HTERT RPE-1 (cell line): ENCODE data around the gene ADA.
"Not testable (repeated sequence)": the region's sequence is repeated elsewhere in the genome, so short reads cannot be mapped to it uniquely, and the experiment has no call there.

Source experiments
- in situ Hi-C: fragments of 300-500 bp; cut with MboI; formaldehyde crosslinking; loops from 4 replicates; pipeline ENCODE4 v1.14.3; 2020; ENCODE audit warnings: low sequenced_read_pairs

Gene ADA

DNA sequence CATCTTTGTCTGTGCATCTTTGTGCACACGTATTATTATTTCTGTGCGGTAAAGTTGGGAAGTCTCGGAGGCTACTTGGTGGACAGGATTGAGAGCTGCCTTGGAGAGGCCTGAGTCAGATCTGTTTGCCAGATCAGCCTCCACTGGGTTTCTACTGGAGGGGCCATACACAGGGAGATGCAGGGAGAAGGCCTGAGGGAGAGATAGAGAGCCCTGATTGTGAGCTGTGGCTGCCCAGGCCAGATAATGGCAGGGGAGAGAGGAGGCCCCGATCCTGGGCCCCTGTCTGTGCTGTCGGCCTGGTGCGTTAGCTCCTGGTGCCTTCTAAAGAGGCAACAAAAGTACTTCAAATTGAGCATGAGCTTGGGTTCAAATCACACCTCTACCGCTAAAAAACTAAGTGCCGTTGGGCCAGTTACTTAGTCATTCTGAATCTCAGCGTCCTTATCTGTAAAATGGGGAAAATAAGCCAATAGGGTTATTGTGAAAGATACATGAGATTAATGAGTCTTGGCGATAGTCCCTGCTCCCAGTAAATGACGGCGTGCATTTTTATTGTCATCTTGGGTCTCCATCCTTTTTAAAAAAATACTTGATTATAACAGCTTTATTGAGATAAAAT is 27.6 kb upstream of the ADA start:
- in situ Hi-C loops = no loop called here

DNA sequence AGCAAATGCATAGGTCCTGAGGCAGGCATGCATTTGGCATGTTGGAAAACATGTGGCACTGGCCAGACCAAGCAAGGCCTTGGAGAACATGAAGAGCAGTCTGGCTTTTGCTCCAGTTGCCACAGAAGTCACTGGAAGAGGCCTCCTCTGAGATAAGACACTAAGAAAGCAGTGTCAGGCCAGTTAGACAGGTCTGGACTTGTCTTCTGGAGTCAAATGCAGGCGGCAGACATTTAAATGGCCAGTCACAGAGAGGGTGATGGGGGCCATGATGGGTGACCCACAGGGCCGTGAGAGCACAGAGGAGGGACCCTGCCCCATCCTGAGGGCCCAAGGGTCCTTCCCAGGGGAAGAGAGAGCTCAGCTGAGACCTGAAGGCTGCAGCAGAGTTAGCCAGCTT is 26.7 kb upstream of the ADA start:
- in situ Hi-C loops = no loop called here

DNA sequence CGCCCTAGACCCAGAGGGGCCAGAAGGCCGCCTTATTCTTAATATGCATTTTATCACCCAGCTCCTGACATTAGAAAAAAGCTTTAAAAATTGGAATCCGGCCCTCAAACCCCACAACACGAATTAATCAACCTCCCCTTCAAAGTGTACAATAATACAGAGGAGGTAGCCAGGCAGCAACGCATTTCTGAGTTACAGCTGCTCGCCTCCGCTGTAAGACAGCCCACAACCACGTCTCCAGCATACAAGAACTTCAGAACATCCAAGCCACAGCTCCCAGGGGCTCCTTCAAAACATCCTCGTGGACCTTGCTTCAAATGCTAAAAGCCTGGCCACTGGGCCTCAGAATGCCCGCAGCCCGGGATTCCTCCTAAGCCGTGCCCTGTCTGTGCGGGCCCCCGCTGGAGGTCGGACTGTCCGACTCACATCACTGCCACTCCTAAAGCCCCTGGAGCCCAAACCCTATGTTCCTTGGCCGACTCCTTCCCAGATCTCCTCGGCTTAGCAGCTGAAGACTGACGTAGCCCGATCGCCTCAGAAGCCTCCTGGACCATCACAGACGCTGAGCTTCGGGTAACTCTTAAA is 20.9 kb upstream of the ADA start:
- in situ Hi-C loops = not testable (repeated sequence)

DNA sequence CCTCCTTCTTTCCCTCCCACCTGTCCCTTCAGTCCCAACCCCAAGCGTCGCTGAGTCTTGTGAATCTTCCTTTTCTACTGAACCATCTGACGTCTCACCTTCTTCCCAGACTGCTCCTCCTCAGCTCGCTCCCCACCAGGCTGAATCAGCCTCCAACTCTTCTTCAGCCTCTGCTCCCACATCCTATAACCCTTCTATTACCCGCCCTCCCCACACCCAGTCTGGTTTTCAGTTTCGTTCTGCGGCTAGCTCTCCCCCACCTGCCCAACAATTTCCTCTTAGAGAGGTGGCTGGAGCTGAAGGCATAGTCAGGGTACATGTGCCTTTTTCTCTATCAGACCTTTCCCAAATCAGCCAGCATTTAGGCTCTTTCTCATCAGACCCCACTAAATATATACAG is 20.0 kb upstream of the ADA start:
- in situ Hi-C loops = not testable (repeated sequence)

DNA sequence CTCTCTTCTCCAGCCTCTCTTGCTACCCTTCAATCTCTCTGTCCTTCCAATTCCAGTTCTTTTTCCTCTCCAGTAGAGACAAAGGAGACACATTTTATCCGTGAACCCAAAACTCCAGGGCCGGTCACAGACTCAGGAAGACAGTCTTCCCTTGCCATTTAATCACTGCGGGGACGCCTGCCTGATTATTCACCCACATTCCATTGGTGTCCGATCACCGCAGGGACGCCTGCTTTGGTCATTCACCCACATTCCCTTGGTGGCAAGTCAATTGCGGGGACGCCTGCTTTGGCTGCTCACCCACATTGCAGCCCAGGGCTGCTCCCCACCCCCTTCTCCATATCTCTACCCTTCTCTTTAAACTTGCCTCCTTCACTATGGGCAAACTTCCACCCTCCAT is 19.4 kb upstream of the ADA start:
- in situ Hi-C loops = not testable (repeated sequence)

DNA sequence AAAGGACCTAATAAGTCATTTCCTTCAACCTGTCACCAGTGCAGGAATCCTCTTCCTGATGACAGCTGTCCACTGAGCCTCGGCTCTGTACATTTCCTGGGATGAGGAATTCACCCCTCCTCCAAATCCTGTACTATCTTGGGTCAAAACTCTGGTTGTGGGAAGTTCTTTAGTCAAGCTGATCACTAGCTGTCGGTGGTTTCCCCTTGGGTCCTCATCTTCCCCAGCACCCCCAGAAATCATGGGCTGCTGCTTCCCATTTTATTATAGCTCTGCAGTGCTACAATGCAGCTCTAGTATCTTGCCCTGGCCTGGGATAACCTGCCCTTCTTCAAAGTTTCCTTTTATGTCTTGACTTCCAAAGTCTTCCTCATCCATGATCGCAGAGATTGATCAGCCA is 14.6 kb upstream of the ADA start:
- in situ Hi-C loops = no loop called here

DNA sequence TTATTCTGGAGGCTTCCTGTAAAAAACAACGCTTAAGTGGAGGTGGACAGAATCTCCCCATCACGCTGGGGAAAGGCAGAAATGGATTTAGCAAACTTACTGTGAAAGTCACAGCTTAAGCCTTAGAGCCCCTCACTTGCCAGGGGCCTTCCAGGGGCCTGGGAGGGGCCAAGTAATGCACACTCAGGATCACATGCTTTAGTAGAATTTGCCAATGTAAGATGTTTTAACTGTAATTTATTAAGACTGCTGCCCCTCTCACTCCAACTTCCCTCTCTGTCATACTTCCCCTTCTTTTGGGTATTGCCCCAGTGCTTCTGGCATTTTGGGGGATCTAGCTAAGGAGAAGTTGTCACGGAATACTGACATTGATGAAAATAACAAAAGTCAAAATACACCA is 12.6 kb upstream of the ADA start:
- in situ Hi-C loops = no loop called here

DNA sequence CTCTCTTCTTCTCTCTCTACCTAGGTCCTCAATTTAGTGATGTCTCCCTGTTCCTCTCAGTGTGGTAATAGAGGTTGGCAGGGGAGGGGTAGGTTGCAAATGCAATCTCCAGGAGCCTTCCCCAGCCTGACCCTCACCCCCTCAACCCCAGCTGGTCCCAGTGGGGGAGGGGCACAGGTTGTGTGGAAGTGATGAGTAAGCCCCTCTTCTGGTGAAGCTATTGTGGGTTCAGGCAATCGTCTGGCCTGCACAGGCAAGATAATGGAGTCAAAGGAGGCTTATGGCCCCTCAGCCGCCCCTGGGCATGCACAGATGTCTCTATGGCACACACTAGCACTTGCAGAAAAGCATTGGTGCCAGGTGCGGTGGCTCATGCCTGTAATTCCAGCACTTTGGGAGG is 10.8 kb upstream of the ADA start:
- in situ Hi-C loops = no loop called here

DNA sequence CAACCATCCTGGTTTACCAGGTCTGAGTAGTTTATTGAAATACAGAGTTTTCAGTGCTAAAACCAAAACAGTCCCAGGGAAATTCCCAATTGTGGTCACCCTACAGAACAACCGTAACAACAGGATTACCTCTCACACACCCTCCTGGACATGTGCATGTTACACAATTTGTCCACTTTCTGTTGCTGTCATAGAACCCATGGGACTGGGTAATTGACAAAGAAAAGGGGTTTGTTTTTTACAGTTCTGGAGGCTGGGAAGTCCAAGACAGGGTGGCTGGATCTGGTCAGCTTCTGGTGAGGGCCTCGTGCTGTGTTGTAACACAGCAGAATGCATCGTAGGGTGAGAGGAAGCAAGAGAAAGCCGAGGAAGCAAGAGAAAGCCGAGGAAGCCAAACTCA is 9.1 kb upstream of the ADA start:
- in situ Hi-C loops = no loop called here

DNA sequence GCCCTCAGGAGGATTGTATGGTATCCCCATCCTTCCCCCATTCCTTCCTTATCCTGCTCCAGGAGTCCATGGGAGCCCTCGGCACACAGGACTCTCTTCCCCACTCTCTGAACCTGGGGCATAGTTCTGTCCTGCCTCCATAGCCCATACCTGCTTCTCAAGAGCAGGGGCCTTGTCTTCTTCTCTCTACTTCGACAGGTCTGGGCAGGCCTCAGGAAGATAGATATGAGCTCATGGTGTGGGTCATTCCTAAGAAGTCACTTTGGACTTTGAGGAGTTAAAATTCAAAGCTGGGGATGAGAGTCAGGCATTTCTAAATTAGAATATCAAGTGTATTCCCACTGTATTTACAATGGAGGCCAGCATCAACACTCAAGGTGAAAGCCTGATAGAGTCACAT is 8.4 kb upstream of the ADA start:
- in situ Hi-C loops = no loop called here

DNA sequence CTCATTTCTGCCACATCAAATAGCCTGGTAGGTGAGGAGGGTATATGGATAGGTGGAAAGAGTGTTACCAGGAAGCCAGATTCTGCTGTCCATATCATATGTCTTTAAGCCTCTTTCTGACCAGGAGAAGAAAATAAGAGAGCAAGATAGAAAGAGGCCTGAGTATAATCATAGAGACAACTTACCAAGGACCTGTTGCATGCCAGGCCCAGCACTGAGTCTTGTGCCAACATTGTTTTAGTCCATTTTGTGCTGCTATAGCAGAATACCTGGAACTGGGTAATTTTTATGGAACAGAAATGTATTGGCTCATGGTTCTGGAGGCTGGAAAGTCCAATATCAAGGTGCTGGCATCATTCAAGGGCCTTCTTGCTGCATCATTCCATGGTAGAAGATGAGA is 7.3 kb upstream of the ADA start:
- in situ Hi-C loops = no loop called here

DNA sequence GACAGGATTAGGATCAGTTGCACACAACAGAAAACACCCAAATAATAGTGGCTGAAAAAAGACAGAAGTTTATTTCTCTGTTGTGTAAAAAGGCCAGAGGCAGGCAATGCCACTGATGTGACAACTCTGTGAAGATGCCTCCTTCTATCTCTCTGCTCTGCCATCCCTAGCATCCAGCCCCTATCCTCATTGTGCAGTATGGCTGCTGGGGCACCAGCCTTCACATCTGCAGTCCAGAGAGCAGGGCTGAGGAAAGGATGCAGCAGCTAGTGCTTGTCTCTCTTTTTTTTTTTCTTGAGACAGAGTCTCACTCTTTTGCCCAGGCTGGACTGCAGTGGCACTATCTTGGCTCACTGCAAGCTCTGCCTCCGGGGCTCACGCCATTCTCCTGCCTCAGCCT is 6.4 kb upstream of the ADA start:
- in situ Hi-C loops = no loop called here

DNA sequence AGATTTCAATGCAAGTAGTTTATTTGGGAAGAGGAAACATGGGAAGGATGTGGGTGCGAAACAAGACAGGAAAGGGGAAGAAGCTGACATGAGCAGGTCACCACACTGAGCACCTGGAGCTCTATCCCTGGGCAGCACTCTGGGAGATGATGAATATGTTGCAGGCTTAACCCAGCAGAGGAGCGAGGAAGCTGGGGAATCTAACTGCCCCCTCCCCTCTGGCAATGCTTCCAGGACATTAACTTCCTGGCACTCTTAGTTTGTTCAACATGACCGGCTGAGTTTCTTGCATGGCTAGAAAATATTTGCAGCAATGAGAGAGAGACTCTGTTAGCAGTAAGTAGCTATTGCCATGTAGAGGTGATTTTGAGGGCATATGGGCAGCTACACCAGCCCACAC is 4.9 kb upstream of the ADA start:
- in situ Hi-C loops = no loop called here

DNA sequence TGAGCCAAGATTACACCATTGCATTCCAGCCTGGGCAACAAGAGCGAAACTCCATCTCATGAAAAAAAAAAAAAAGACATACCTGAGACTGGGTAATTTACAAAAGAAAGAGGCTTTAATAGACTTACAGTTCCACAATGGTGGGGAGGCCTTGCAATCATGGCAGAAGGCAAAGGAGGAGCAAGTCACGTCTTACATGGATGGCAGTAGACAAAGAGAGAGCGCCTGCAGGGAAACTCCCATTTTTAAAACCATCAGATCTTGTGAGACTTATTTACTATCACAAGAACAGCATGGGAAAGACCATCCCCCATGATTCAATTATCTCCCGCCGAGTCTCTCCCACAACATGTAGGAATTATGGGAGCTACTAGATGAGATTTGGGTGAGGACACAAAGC is 2.7 kb upstream of the ADA start:
- in situ Hi-C loops = not testable (repeated sequence)

DNA sequence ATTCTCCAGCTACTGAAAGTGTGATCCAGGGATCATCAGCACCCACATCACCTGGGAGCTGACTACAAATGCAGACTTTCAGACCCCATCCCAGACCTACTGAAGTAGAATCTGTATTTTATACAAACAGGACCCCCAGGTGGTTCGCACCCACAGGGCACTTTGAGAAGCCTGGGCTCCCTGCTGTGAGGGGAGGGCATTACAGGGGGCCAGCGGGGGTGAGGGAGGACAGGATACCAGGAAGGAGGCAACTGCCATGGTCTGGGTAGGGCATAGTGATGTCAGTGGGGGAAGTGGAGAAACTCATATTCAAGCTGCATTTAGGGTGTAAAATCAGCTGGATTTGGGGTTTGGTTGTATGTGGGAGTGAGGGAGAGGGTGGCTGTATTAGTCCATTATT is 2.0 kb upstream of the ADA start:
- in situ Hi-C loops = no loop called here

DNA sequence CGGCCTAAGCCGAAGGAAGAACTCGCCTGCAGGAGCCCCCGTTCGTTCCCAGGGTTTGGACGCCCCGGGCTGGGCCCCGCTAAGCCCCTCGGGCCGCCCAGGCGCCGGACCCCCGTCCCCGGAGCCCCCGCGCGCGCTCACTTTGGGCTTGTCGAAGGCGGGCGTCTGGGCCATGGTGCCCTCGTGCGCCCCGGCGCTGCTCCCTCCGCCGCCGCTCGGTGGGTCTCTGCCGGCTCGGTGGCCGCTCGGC is 140 bp downstream of the ADA start:
- in situ Hi-C loops = no loop called here

DNA sequence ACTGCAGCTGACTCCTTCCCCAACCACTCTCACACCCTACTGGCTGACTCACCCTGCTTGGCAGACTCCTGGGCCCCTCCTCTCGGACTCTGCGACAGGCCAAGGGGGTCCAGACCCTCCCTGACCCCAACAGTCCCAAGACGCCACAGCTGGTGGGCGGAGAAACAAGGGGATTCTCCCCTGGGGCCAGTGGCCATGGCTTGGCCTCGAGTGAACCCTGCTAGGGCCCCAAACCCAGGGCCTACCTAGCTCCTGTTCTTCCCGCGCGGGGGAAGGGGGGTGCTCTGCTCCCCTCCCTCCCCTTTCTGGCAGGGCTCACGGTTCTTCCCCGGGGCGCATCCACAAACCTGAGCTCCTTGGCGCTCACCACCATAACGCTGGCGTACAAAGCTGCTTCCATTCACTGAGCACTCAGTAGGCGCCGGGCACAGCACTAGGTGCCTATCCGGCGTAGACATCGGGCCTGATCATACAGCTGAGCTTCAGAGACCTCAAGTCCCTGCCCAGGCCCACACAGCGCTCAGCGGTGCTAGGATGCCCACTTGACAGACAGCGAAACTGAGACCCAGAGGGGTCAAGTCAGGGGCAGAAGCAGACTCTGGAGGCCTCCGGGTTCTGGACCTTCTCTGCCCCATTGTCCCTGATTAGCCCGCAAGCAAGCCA is 597 bp downstream of the ADA start:
- in situ Hi-C loops = no loop called here

DNA sequence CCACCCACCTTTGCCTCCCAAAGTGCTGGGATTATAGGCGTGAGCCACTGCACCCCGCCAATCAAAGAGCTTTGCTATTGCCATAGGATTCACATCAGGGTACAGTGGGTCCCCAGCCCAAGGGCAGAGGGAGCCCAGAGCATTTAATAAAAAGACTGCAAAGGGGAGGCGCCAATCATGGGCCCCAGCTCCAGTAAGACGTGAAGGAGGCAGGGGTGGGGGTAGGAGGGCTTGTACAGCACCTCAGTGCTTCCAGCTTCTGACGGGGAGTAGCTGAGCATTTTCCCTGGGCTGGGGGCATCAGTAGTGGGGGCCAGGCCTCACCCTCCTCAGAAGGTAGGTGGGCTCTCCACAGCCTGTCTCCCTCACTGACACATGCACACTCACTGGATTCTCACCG is 1.5 kb downstream of the ADA start:
- in situ Hi-C loops = no loop called here

DNA sequence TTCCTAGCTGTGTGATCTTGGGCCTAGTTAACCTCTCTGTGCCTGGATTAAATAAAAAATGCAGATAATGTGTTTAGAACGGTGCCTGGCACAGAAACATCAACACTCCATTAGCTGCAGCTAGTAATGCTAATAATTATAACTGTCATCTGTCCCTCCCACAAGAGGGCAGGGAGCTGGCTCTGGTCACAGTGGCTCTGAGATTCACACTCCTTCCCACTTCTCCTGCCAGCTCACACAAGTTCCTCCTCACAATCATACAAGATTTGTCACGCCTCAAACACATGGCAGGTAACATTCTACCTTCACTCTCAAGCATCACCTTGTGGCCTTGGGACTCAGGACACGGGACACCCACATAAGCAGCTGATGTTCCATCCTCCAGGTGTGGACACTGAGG is 2.4 kb downstream of the ADA start:
- in situ Hi-C loops = no loop called here

DNA sequence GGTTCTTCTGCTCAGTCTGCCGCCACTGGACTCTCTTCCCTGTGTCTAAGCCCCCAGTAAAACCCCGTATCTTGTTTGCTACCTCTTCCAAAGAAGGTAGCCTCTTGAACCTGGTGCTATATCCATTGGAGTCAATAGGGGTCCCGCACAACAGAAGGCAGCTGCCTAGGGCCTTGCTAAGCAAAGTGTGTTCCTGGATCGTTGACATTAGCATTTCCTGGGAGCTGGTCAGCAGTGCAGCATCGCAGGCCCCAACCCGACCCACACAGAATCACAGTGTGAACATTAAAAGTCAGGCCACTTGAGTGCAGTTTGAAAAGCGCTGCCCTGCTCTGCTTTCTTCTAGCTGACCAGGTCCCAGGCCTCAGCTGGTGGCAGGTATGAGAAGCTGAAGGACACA is 2.9 kb downstream of the ADA start:
- in situ Hi-C loops = no loop called here

DNA sequence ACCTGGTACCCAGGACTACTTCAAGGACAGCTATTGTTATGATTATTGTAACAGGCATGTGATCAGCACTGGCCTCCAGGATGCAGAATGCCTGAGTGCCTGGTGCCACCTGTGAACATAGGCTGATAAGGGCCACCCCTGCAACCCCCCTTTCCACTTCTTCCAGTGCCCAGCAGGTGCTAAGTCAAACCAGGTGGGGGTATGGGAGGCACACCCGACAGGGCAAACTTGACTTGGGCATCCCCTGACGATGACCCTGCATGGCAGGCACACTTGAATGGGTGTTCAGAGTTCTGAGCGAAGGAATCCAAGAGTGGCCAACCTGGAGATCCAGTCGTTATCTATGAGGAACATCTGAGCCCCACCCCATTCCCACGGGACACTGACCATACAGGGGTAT is 3.4 kb downstream of the ADA start:
- in situ Hi-C loops = no loop called here

DNA sequence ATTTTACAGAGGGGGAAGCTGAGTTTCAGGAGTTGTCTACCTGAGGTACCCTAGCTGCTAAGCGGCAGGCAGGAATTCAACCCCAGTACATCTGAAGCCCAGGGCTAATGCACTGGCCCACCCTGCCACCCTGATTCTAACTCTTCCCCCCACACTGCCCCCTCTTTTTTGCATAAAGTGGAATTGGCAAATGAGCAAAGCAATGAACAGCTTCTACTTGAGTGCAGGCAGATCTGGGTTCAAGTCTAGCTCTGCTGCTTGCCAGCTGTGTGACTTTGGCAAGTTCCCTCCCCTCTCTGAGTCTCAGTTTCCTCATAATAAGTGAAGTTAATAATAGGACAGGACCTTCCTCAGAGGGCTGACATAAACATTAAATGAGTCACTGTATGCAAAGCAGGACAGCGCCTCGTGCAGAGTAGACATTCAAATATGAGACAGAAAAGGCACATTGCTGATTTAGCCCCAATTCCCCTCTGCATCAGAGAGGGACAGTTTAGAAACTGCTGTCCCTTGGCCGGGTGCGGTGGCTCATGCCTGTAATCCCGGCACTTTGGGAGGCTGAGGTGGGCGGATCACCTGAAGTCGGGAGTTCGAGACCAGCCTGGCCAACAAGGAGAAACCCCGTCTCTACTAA is 4.7 kb downstream of the ADA start:
- in situ Hi-C loops = no loop called here
